Astrocyte (in vitro differentiated cells and primary cell): ENCODE results near the gene RICTOR.

ENCODE experiments used
- CTCF ChIP-seq: IDR thresholded peaks from 2 replicates; pipeline ENCODE4 v1.5.1; 2011; ENCODE audit warnings: low read depth, mild to moderate bottlenecking, inconsistent platforms, low read length, moderate library complexity; ENCODE audit not compliant: insufficient read depth
- EZH2 ChIP-seq: IDR thresholded peaks from 2 replicates; pipeline ENCODE4 v1.6.1; 2012; ENCODE audit warnings: mild to moderate bottlenecking, low read length, inconsistent platforms; ENCODE audit not compliant: insufficient read depth

- TF ChIP-seq EZH2 = no peak
- no peak for TF ChIP-seq CTCF
Measured at GRCh38 chr5:39118638-39119037, 44.4 kb upstream of the RICTOR start.
